Kidney (tissue), 14 donors: ENCODE data around the gene FNDC1. TPM values are rescaled to one million over a fixed set of nuclear protein-coding genes. Genes with fewer than 3 reads are reported as not detected.

Experiments used
- DNase-seq, 5 donors: peaks; one replicate each; pipeline ENCODE4 v3.0.0-alpha.2; 2013 to 2020
- FAIRE-seq: peaks from 2 replicates; lab custom pipeline; 2012; peaks lifted over from hg19 to GRCh38; lab: Jason Lieb, UNC
- H3K27ac ChIP-seq, 2 donors: one replicate each; pipeline ENCODE4 v1.7.0; 2013; ENCODE audit warnings: low read depth in 2 of 2, low read length in 2 of 2, inconsistent platforms in 1 of 2
- H3K27me3 ChIP-seq: one replicate; pipeline ENCODE4 v1.7.1; 2013; ENCODE audit warnings: low read length, inconsistent platforms; ENCODE audit not compliant: control insufficient read depth, insufficient read depth
- H3K36me3 ChIP-seq, 3 donors: one replicate each; pipeline versions ENCODE4 v1.7.0 to v1.7.1; 2013; ENCODE audit warnings: low read length in 3 of 3, control low read depth in 1 of 3, inconsistent platforms in 1 of 3; ENCODE audit not compliant: insufficient read depth in 3 of 3, control insufficient read depth in 2 of 3
- H3K4me1 ChIP-seq, 3 donors: one replicate each; pipeline versions ENCODE4 v1.7.0 to v1.7.1; 2013; ENCODE audit warnings: low read length in 3 of 3, inconsistent platforms in 1 of 3, low read depth in 1 of 3; ENCODE audit not compliant: control insufficient read depth in 2 of 3, insufficient read depth in 2 of 3
- H3K4me3 ChIP-seq, 3 donors: one replicate each; pipeline versions ENCODE4 v1.7.0 to v1.8.1; 2013; ENCODE audit warnings: low read length in 3 of 3, control low read depth in 1 of 3, inconsistent platforms in 1 of 3
- H3K9ac ChIP-seq, 3 donors: one replicate each; pipeline versions ENCODE4 v1.7.0 to v1.7.1; 2013; ENCODE audit warnings: low read length in 3 of 3, control low read depth in 1 of 3, inconsistent platforms in 1 of 3
- H3K9me3 ChIP-seq, 3 donors: one replicate each; pipeline versions ENCODE4 v1.7.0 to v1.7.1; 2013; ENCODE audit warnings: low read length in 3 of 3, control low read depth in 1 of 3, inconsistent platforms in 1 of 3; ENCODE audit not compliant: control insufficient read depth in 2 of 3, insufficient read depth in 1 of 3
- CTCF ChIP-seq: IDR thresholded peaks from 3 replicates; pipeline ENCODE4 v1.5.1; 2012; ENCODE audit warnings: mild to moderate bottlenecking, moderate library complexity, borderline replicate concordance; ENCODE audit not compliant: insufficient read depth; ENCODE audit errors: extremely low read depth
- intact Hi-C: fragments of 100-400 bp; cut with DNase I; formaldehyde crosslinking; loops from one replicate; pipeline ENCODE4 v1.11.1; 2022
- polyA plus RNA-seq: library from polyadenylated mRNA; stranded (reverse); fragments of 350-450 nt; fragmentation: Illumina TruSeq; extraction: RNeasy Lipid Tissue Mini Kit (QIAGEN cat#74804); gene quantifications from one replicate; pipeline ENCODE4 v1.2.3, GENCODE V29; 2014; ENCODE audit warnings: low read depth, low replicate concordance; ENCODE audit not compliant: insufficient read depth
- total RNA-seq: library from RNA; stranded (reverse); fragmentation: NEBNext Ultra II Directional; extraction: Animal tissue kit (Norgen Biotek cat#: 25700); gene quantifications from one replicate; pipeline ENCODE4 v1.2.1, GENCODE V29; 2021
- donor health status: control.
- donor health status: control.
- donor health status: control.
- donor health status: control.
- donor health status: control.
- donor health status: DM: yes; HTN: yes; CAD: no.
- donor health status: Normal renal cell carcinoma (clear cell type).

FNDC1 gene
- total and polyA plus RNA-seq, 2 donors from 2014 or later: 0.69 to 1.3 TPM

GRCh38 chr6:159255434-159255951 lies 86.3 kb downstream of the FNDC1 start:
- no peak overlapping the region for H3K27ac ChIP-seq
- DNase-seq (no peak), FAIRE-seq (no peak)
- H3K9me3 ChIP-seq: no peaks in the 10 kb centered on the region
- intact Hi-C loops: no loop called here
- no peaks in the 10 kb centered on the region for H3K27me3 ChIP-seq
- TF ChIP-seq CTCF: no peak
- no peaks in the 10 kb centered on the region for H3K4me1 ChIP-seq
- H3K4me3 ChIP-seq: no peak overlapping the region
- H3K9ac ChIP-seq: no peak overlapping the region
- no peaks in the 10 kb centered on the region for H3K36me3 ChIP-seq

- H3K4me3 ChIP-seq: no peak overlapping the region
- FAIRE-seq (no peak), DNase-seq (no peak)
- H3K9me3 ChIP-seq: no peaks in the 10 kb centered on the region
- H3K4me1 ChIP-seq: no peaks in the 10 kb centered on the region
- no peaks in the 10 kb centered on the region for H3K36me3 ChIP-seq
- no peak overlapping the region for H3K27ac ChIP-seq
- no peaks in the 10 kb centered on the region for H3K27me3 ChIP-seq
- intact Hi-C loops: no loop called here
- no peak overlapping the region for H3K9ac ChIP-seq
- no peak for TF ChIP-seq CTCF
These were observed 86.9 kb downstream of the FNDC1 start for GRCh38 chr6:159256128-159256527.

- TF ChIP-seq CTCF: no peak
- intact Hi-C loops: no loop called here
- no peak for FAIRE-seq
These were observed 88.6 kb downstream of the FNDC1 start for GRCh38 chr6:159257846-159258245.

More at GRCh38 chr6:159257846-159258245, 88.6 kb downstream of the FNDC1 start:
- Histone ChIP-seq H3K4me3 (no peak overlapping the region), H3K27ac (no peak overlapping the region), H3K36me3 (no peaks in the 10 kb centered on the region), H3K27me3 (no peaks in the 10 kb centered on the region), H3K4me1 (no peaks in the 10 kb centered on the region), H3K9me3 (no peaks in the 10 kb centered on the region), H3K9ac (no peak overlapping the region)
- no peak for DNase-seq
